Stomach (tissue), 9 donors: ENCODE measurements around the gene MYPN. TPM values are rescaled to one million over a fixed set of nuclear protein-coding genes. Genes with fewer than 3 reads are reported as not detected.
"Not testable (repeated sequence)": the region's sequence is repeated elsewhere in the genome, so short reads cannot be mapped to it uniquely, and the experiment has no call there.

Source experiments
- DNase-seq, 2 donors: peaks; one replicate each; pipeline versions ENCODE4 v3.0.0 to v3.0.0-alpha.2; 2013 to 2019
- H3K27ac ChIP-seq, 5 donors: fragments of 200-600 bp in 4 of 5; sonication (generic) in 4 of 5; one replicate each; pipeline ENCODE4 v1.5.1; 2013 to 2019; ENCODE audit warnings: mild to moderate bottlenecking in 1 of 5, moderate library complexity in 1 of 5
- H3K27me3 ChIP-seq, 3 donors: fragments of 200-600 bp; sonication (generic); one replicate each; pipeline ENCODE4 v1.5.1; 2017 to 2019; ENCODE audit warnings: mixed run types in 1 of 3
- H3K36me3 ChIP-seq, 4 donors: fragments of 200-600 bp; sonication (generic); 1 replicate in 3 of 4; 2 replicates in 1 of 4; pipeline ENCODE4 v1.5.1; 2016 to 2019
- H3K4me1 ChIP-seq, 4 donors: fragments of 200-600 bp; sonication (generic); one replicate each; pipeline ENCODE4 v1.5.1; 2016 to 2019
- H3K4me3 ChIP-seq, 4 donors: fragments of 200-600 bp; sonication (generic) in 3 of 4; one replicate each; pipeline ENCODE4 v1.5.1; 2016 to 2019; ENCODE audit warnings: mild to moderate bottlenecking in 1 of 4
- H3K9me3 ChIP-seq, 4 donors: fragments of 200-600 bp; sonication (generic); one replicate each; pipeline ENCODE4 v1.5.1; 2016 to 2019
- CTCF ChIP-seq, 7 experiments: fragments of 450-650 bp in 4 of 7; fragments of 200-600 bp in 3 of 7; sonication (generic) in 3 of 7; IDR thresholded peaks; one replicate each; pipeline ENCODE4 v1.5.1; 2016 to 2019; ENCODE audit warnings: antibody characterized with exemption in 7 of 7, control low read depth in 2 of 7, mild to moderate bottlenecking in 1 of 7
- EP300 ChIP-seq: sonication (generic); formaldehyde crosslinking; IDR thresholded peaks from one replicate; pipeline ENCODE4 v1.6.1; 2017; ENCODE audit warnings: antibody characterized with exemption
- POLR2A ChIP-seq, 4 donors: fragments of 450-650 bp; IDR thresholded peaks; one replicate each; pipeline ENCODE4 v1.6.1; 2016; ENCODE audit warnings: antibody characterized with exemption in 4 of 4, control low read depth in 2 of 4, mild to moderate bottlenecking in 1 of 4, moderate library complexity in 1 of 4
- POLR2AphosphoS5 ChIP-seq, 3 donors: sonication (generic); formaldehyde crosslinking; IDR thresholded peaks; one replicate each; pipeline ENCODE4 v1.6.1; 2016; ENCODE audit warnings: antibody characterized with exemption in 3 of 3
- WGBS, 5 donors: extraction: QIAGEN DNeasy Blood & Tissue Kit in 3 of 5; methylation state at CpG; one replicate each; pipeline versions ENCODE4 v1.1.5 to v1.1.7; 2013 to 2018; 5-methylcytosine and 5-hydroxymethylcytosine counted together
- intact Hi-C: fragments of 100-400 bp; cut with DNase I; formaldehyde crosslinking; loops from one replicate; pipeline ENCODE4 v1.15.1; 2023; ENCODE audit warnings: low total_unique reads
- polyA plus RNA-seq, 3 donors: library from polyadenylated mRNA; stranded (reverse); fragments of 200-250 nt; gene quantifications; one replicate each; pipeline ENCODE4 v1.2.3, GENCODE V29; 2013
- total RNA-seq, 5 donors: library from RNA; depleted of rRNA; stranded (reverse); fragments of >200 nt; gene quantifications; one replicate each; pipeline versions ENCODE4 v1.1.0 to v1.2.3, GENCODE V29; 2014 to 2016
- donor health status: healthy with polysubstance abuse.
- donor health status: Bipolar disorder and iron deficiency.
- donor health status: healthy.

MYPN gene
- total and polyA plus RNA-seq, 8 donors = 0.06 to 0.76 (median 0.40) TPM; not detected in 4

- WGBS, 5 donors = 42 to 91% (median 50%) methylated on average over 2 of the region's 2 CpGs
- H3K4me1 ChIP-seq = peaks cover 9 to 22% (median 18%) of the 10 kb centered on the region in 4 donors
- H3K9me3 ChIP-seq = no peaks in the 10 kb centered on the region
- H3K27me3 ChIP-seq = no peaks in the 10 kb centered on the region
- DNase-seq = no peak
- no peaks in the 10 kb centered on the region for H3K36me3 ChIP-seq
- no peak overlapping the region for H3K27ac ChIP-seq
- TF ChIP-seq EP300 (no peak), POLR2A (IDR thresholded peaks at IDR 0.05) (no peak), POLR2AphosphoS5 (IDR thresholded peaks at IDR 0.05) (no peak), CTCF (IDR thresholded peaks at IDR 0.05) (no peak)
- intact Hi-C loops = loop anchor here (10.0 kb wide), 1 partner anchor 301 kb away; no protein-coding TSS in a partner anchor
- no peak overlapping the region for H3K4me3 ChIP-seq
These were observed 46.4 kb downstream of the MYPN start for GRCh38 chr10:68155615-68156210.

GRCh38 chr10:68156373-68157185 is 47.3 kb downstream of the MYPN start:
- no peak overlapping the region for H3K27ac ChIP-seq
- H3K27me3 ChIP-seq = no peaks in the 10 kb centered on the region
- no peak for TF ChIP-seq POLR2A (IDR thresholded peaks at IDR 0.05)
- TF ChIP-seq POLR2AphosphoS5 (IDR thresholded peaks at IDR 0.05) = peak in 1 of 3 donors; percentile 37
- no peak for TF ChIP-seq EP300
- TF ChIP-seq CTCF (IDR thresholded peaks at IDR 0.05) = peak in 5 of 7 experiments; percentile 60 to 89 (median 79)
- intact Hi-C loops = loop anchor here (10.0 kb wide), 1 partner anchor 302 kb away; no protein-coding TSS in a partner anchor
- peaks cover 9 to 22% (median 18%) of the 10 kb centered on the region in 4 donors for H3K4me1 ChIP-seq
- no peak overlapping the region for H3K4me3 ChIP-seq
- H3K36me3 ChIP-seq = no peaks in the 10 kb centered on the region
- H3K9me3 ChIP-seq = no peaks in the 10 kb centered on the region
- peak; percentile 73 to 89 for DNase-seq
- 33 to 38% (median 34%) methylated on average over 11 of the region's 11 CpGs for whole genome bisulfite sequencing, 5 donors

- not testable (repeated sequence) for H3K36me3 ChIP-seq, DNase-seq, H3K9me3 ChIP-seq, H3K27me3 ChIP-seq, H3K27ac ChIP-seq, H3K4me3 ChIP-seq
- 67 to 75% (median 71%) methylated on average over 7 of the region's 7 CpGs for WGBS, 5 donors
- intact Hi-C loops = loop anchor here (10.0 kb wide), 1 partner anchor 303 kb away; no protein-coding TSS in a partner anchor
- peaks cover 9 to 22% (median 18%) of the 10 kb centered on the region in 4 donors for H3K4me1 ChIP-seq
These were observed 48.2 kb downstream of the MYPN start for GRCh38 chr10:68157522-68157921.

GRCh38 chr10:68158031-68158430 is 48.7 kb downstream of the MYPN start:
- no peak for TF ChIP-seq EP300
- no peak for TF ChIP-seq POLR2AphosphoS5 (IDR thresholded peaks at IDR 0.05)
- no peak for TF ChIP-seq POLR2A (IDR thresholded peaks at IDR 0.05)
- TF ChIP-seq CTCF (IDR thresholded peaks at IDR 0.05) = no peak
- no peak for DNase-seq

More at GRCh38 chr10:68158031-68158430, 48.7 kb downstream of the MYPN start:
- Histone ChIP-seq H3K36me3 (no peaks in the 10 kb centered on the region), H3K27ac (no peak overlapping the region), H3K4me1 (peaks cover 9 to 22% (median 17%) of the 10 kb centered on the region in 4 donors), H3K4me3 (no peak overlapping the region), H3K9me3 (no peaks in the 10 kb centered on the region), H3K27me3 (no peaks in the 10 kb centered on the region)
- 88 to 92% (median 90%) methylated on average over 7 of the region's 7 CpGs for WGBS, 5 donors
- intact Hi-C loops = loop anchor here (10.0 kb wide), 1 partner anchor 303 kb away; no protein-coding TSS in a partner anchor
